HG03045 (cell line): ENCODE results near the gene STARD13.
A peak's percentile ranks its signal among the peaks of the same experiment; 100 is the strongest.
"Not testable (repeated sequence)": the region's sequence is repeated elsewhere in the genome, so short reads cannot be mapped to it uniquely, and the experiment has no call there.

Experiments used
- ATAC-seq: cut with Tn5 transposase; IDR thresholded peaks from one replicate; pipeline ENCODE4 v1.9.1; 2021; ENCODE audit warnings: mild to moderate bottlenecking, moderate library complexity; ENCODE audit not compliant: unreplicated experiment

Gene STARD13

GRCh38 chr13:33257841-33258807, 27.4 kb downstream of the STARD13 start:
- ATAC-seq = no peak

DNA sequence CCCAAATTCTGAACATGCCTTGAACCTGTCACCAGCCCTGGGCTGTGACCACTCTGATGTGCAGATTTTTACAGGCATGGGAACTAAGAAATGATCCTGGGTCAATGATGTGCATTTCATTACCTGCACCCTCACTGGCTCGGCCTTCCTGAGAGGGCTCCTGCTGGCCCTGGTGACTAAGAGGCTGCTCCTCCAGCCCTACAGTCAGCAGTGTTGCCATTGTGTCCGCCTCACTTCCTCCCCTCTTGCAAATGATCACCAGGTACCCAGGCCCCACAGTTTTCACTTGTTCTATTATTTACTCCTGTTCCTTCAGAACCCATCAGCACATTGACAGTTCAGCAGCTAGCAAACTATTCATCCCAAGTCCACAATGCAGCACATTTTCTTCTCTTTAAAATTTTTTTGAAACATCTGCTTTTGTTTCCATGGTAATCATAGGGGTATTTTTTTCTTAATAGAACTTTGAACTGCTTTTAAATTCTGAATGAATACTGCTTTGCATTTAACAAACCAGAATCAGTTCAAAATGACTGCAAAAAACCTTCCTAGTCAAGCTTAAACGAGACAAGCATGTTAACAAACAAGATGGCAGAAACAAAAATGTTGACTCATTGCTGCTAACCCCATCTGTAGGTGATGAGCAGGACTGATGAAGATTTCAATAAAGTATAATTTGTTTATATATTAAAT, 29.3 kb downstream of the STARD13 start:
- ATAC-seq = no peak

- ATAC-seq = no peak
Measured at GRCh38 chr13:33252135-33252534, 33.4 kb downstream of the STARD13 start.

- peak; percentile 63 for ATAC-seq
Measured at GRCh38 chr13:33251131-33251661, 34.4 kb downstream of the STARD13 start.

GRCh38 chr13:33250609-33251008, 34.9 kb downstream of the STARD13 start:
- ATAC-seq = no peak

DNA sequence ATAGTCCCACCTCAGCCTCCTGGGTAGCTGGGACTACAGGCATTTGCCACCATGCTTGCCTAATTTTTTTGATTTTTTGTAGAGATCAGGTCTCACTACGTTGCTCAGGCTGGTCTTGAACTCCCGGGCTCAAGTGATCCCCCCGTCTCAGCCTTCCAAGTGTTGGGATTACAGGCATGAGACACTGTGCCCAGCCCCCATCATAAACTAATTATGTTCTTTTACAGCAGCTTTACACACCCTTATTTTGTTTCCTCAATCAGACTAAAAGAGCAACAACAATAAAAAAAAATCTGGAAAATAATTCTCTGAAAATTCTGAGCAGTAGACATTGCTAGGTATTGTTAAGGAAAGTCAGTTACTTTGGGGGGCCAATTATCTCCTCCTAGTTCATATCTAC, 35.7 kb downstream of the STARD13 start:
- no peak for ATAC-seq

GRCh38 chr13:33249066-33249465, 36.5 kb downstream of the STARD13 start:
- no peak for ATAC-seq

GRCh38 chr13:33245505-33246158, 39.9 kb downstream of the STARD13 start:
- no peak for ATAC-seq

DNA sequence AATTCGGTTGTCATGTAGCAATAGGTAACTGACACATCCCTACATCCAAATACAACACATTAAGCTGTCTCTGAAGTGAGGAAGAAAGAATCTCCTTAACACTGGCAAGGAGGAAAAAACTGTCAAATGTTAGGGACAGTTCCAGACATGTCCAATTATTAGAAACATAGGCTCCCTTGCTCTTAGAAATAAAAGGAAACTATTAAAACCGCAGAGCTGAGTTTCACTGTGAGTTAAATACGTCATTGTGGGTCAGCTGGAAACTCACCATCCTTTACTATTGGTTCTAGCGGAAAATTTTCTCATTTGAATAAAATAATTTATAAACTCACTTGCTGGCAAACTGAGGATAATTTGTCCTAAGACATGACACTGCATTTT, 40.7 kb downstream of the STARD13 start:
- no peak for ATAC-seq

DNA sequence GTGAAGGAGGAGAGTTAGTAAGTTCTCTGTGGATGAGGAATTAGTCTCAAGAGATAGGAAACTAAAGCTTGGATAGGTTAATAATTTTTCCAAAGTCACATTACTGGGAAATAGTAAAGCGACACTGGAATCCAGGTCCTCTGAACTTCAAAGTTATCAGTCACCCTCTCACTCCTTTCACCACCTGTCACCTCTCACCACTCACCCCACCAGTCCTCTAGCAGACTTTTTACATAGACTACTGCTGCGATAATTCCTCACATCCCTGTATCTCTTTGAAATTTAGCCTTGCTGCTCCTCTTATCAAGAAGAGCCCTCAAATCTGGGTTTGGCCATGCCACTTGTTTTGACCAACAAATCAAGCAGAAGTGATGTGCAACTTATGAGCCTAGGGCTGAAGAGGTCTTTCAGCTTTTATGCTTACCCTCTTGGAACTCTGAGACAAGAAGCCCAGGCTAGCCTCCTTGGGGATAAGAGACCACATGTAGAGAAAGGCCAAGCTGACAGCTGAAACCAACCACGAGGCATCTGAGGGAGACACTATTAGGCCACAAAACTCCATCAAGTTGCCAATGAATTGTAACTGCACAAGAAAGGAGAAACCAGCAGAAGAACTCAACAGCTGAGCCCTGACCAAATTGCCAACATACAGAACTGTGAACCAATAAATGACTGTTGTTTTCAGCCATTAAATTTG, 41.2 kb downstream of the STARD13 start:
- no peak for ATAC-seq

DNA sequence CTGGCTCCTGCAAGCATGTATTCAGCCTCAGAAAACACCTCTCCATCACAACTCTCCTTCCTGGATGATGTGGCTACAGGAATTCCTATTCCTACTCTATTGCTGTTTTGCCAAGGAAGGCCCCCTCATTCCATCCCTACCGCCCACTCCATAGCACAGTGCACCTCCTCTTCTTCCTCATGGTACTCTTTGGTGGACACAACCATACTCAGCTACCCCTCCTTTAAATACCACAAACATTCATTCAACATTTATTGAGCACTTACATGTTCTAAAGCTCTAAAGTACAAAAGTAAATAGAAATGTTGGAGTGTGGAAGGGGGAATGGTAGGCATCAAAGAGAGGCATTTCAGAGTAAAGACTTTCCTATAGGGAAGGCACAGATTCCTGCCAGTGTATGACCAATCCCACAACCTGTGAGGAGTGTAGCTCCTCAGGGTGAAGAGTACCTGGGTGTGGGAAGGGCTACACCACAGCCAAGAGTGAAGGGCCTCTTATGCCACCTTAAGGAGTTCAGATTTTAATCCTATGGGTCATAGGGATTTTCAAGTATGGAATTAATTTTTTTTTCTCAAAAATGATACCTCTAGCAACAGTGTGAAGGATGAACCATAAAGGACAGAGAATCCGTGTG, 42.5 kb downstream of the STARD13 start:
- no peak for ATAC-seq

DNA sequence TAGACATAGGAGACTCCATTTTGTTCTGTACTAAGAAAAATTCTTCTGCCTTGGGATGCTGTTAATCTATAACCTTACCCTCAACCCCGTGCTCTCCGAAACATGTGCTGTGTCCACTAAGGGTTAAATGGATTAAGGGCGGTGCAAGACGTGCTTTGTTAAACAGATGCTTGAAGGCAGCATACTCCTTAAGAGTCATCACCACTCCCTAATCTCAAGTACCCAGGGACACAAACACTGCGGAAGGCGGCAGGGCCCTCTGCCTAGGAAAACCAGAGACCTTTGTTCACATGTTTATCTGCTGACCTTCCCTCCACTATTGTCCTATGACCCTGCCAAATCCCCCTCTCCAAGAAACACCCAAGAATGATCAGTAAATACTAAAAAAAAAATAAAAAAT, 43.2 kb downstream of the STARD13 start:
- ATAC-seq = not testable (repeated sequence)

DNA sequence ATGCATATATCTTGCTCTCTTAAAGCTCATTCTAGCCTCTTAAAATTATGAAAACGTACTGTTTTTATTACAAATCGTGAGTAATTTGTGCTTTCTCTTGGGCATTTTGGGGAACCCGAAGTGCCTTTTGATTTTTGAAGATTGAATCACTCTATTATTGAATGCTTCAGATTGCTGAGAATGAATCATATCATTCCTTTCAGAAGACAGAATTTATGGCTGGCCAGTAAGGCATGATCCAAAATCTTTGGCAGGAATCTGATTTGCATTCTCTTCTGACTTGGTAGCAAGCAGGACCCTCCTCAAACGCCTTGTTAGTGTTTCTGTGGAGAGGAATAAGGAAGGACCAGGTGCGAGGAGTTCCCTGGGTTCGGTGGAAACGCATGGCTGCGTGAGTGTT, 49.5 kb downstream of the STARD13 start:
- no peak for ATAC-seq

GRCh38 chr13:33235564-33235963, 50.0 kb downstream of the STARD13 start:
- no peak for ATAC-seq

DNA sequence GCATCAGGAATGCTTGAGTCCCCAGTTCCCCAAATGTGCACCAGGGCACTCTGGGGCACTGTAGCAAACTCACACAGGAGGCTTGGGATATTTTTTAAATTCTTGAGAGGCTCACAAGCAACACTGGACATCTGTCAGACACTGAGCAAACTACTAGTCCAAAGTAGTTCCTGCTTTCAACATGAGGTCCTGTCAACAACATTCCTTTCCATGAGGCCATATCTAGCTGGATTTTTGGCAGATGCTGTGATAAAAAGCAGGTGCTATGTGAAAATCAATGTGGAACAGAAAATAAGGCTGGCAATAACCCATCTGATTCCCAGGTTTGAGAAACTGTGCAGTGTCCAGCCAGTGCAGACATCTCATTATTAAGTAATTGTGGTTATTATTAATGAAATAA, 50.5 kb downstream of the STARD13 start:
- ATAC-seq = no peak

DNA sequence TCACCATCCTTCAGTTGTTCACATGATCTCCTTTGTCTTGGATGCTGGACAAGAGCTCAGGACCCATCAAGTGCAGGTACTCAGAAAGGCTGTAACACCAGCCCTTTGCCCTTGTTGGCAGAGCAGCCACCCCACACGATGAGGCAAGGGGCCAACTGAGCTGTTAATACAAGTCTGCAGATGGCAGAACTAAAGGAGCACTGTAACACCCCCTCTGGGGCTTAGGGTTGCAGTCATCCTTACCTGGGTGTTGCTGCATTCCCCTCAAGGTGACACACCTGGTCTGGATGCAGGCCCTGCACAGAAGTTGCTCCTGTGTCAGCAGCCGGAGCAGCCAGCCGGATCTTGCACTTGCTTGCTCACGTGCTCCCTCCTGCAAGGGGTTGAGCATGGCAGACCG, 52.0 kb downstream of the STARD13 start:
- ATAC-seq = no peak

DNA sequence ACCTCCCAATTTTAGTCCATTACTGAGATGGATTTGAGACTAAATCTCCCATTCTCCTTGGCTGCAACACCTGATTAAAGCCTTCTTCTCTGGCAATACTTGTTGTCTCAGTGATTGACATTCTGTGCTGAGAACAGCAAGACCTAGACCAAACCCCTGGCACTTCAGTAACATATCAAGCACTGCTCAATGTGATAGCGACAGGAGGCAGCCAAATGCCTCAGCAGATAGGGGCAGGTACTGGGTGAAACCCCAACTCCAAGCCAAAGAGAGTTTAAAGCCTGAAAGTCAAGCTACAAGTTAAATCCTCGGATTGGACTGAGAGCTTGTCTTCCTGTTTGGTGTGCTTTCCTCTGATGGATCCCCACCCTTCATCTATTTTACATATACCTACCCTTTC, 52.7 kb downstream of the STARD13 start:
- no peak for ATAC-seq

- no peak for ATAC-seq
Measured at GRCh38 chr13:33231339-33231738, 54.2 kb downstream of the STARD13 start.

- ATAC-seq = no peak
Measured at GRCh38 chr13:33230178-33230881, 55.2 kb downstream of the STARD13 start.
